ENCODE results near the gene RADX. TPM values are rescaled to one million over a fixed set of nuclear protein-coding genes. Genes with fewer than 3 reads are reported as not detected.

The RADX gene
- total and polyA plus RNA-seq, 2 experiments from 2014 or later, result 1.9 to 6.7 TPM

GRCh38 chrX:106631615-106632014, 19.8 kb downstream of the RADX start:
- H3K4me3 ChIP-seq, result no peak overlapping the region
- no peak overlapping the region for H3K27ac ChIP-seq (ENCODE audit: low read depth)
- no peak overlapping the region for H2AFZ ChIP-seq
- no peaks in the 10 kb centered on the region; the same call in 1 of the 2 replicates for H4K20me1 ChIP-seq (replicated peaks; ENCODE audit: insufficient read depth)
- no peaks in the 10 kb centered on the region for H3F3A ChIP-seq (replicated peaks; ENCODE audit: low read depth)
- no peaks in the 10 kb centered on the region for H3K9me2 ChIP-seq (ENCODE audit: insufficient read depth)
- no peak for ATAC-seq
- no peaks in the 10 kb centered on the region for H3K79me2 ChIP-seq (replicated peaks; ENCODE audit: insufficient read depth)
- Mint-ChIP-seq H3K36me3 (ENCODE audit: low read depth) (no peaks in the 10 kb centered on the region), H3K4me1 (no peaks in the 10 kb centered on the region), H3K27ac (no peak overlapping the region), H3K9me3 (no peaks in the 10 kb centered on the region), H3K27me3 (ENCODE audit: insufficient read depth, low read depth, poor library complexity) (no peaks in the 10 kb centered on the region), H3K4me3 (no peak overlapping the region)
- no peak for TF ChIP-seq EZH2 (IDR thresholded peaks at IDR 0.05; ENCODE audit: low read depth, unreplicated experiment)
- no peak for TF ChIP-seq EZH2phosphoT487 (IDR thresholded peaks at IDR 0.05; ENCODE audit: unreplicated experiment)
- no peak for TF ChIP-seq JUNB (IDR thresholded peaks at IDR 0.05; ENCODE audit: unreplicated experiment)
- TF ChIP-seq NANOG (IDR thresholded peaks at IDR 0.05; ENCODE audit: borderline replicate concordance), result no peak
- TF ChIP-seq ZNF114 (CRISPR knock-in tag; IDR thresholded peaks at IDR 0.05), result no peak
- no peak for TF ChIP-seq CREB1 (CRISPR knock-in tag; IDR thresholded peaks at IDR 0.05; ENCODE audit: low read depth)
- TF ChIP-seq ZNF462 (CRISPR knock-in tag; IDR thresholded peaks at IDR 0.05), result no peak
- no peak for TF ChIP-seq ZNF331 (CRISPR knock-in tag; IDR thresholded peaks at IDR 0.05; ENCODE audit: low read depth)
- TF ChIP-seq POLR2AphosphoS5 (IDR thresholded peaks at IDR 0.05; ENCODE audit: low read depth), result no peak
- no peak for TF ChIP-seq ETS1 (IDR thresholded peaks at IDR 0.05)
- TF ChIP-seq STAT1 (IDR thresholded peaks at IDR 0.05; ENCODE audit: unreplicated experiment), result no peak
- TF ChIP-seq CTCF (conservative IDR thresholded peaks at IDR 0.05; ENCODE audit: low read depth in 2 of 2), result no peak
- no peaks in the 10 kb centered on the region for H3K4me1 ChIP-seq (ENCODE audit: insufficient read depth)
- no peak overlapping the region for H3K4me2 ChIP-seq
- H3K36me3 ChIP-seq (ENCODE audit: insufficient read depth), result no peaks in the 10 kb centered on the region
- DNase-seq (ENCODE audit: low spot score), result no peak
- H3K27me3 ChIP-seq (ENCODE audit: insufficient read depth), result no peaks in the 10 kb centered on the region

Measured in GM23338 (cell line).